Spinal cord (tissue), 10 donors: ENCODE measurements around the gene SLC25A22. TPM values are rescaled to one million over a fixed set of nuclear protein-coding genes. Genes with fewer than 3 reads are reported as not detected.

Experiments used
- DNase-seq, 6 donors: peaks; one replicate each; pipeline versions ENCODE4 v3.0.0 to v3.0.0-alpha.2; 2013 to 2015; ENCODE audit warnings: low spot score in 6 of 6, low read depth in 4 of 6
- H3K27ac ChIP-seq: one replicate; pipeline ENCODE4 v1.5.1; 2013; ENCODE audit warnings: low read depth, low read length, control low read depth
- H3K27me3 ChIP-seq: one replicate; pipeline ENCODE4 v1.6.1; 2013; ENCODE audit warnings: low read length; ENCODE audit not compliant: control insufficient read depth, insufficient read depth
- H3K36me3 ChIP-seq: one replicate; pipeline ENCODE4 v1.6.1; 2013; ENCODE audit warnings: low read length; ENCODE audit not compliant: control insufficient read depth, insufficient read depth
- H3K4me1 ChIP-seq: one replicate; pipeline ENCODE4 v1.6.1; 2013; ENCODE audit warnings: low read length; ENCODE audit not compliant: control insufficient read depth, insufficient read depth
- H3K4me3 ChIP-seq: one replicate; pipeline ENCODE4 v1.5.1; 2013; ENCODE audit warnings: low read depth, low read length, control low read depth
- H3K9me3 ChIP-seq: one replicate; pipeline ENCODE4 v1.6.1; 2013; ENCODE audit warnings: low read length; ENCODE audit not compliant: control insufficient read depth, insufficient read depth
- WGBS: methylation state at CpG from one replicate; pipeline ENCODE4 v1.1.5; 2013; ENCODE audit warnings: missing lambda C conversion rate; ENCODE audit not compliant: insufficient coverage; 5-methylcytosine and 5-hydroxymethylcytosine counted together
- polyA plus RNA-seq, 2 donors: library from polyadenylated mRNA; unstranded; fragments of 120-200 nt; gene quantifications; one replicate each; pipeline ENCODE4 v1.2.1, GENCODE V29; 2013; ENCODE audit not compliant: insufficient read length in 2 of 2
- total RNA-seq, 2 donors: library from RNA; depleted of rRNA in 1 of 2; stranded (reverse); fragments of 120-200 nt in 1 of 2; fragments of >200 nt in 1 of 2; gene quantifications; one replicate each; pipeline versions ENCODE4 v1.2.3 to v1.2.4, GENCODE V29; 2013 to 2014
- donor health status: healthy.

SLC25A22 gene
- total and polyA plus RNA-seq, 4 donors: 17.5 to 69.2 (median 36.3) TPM

DNA sequence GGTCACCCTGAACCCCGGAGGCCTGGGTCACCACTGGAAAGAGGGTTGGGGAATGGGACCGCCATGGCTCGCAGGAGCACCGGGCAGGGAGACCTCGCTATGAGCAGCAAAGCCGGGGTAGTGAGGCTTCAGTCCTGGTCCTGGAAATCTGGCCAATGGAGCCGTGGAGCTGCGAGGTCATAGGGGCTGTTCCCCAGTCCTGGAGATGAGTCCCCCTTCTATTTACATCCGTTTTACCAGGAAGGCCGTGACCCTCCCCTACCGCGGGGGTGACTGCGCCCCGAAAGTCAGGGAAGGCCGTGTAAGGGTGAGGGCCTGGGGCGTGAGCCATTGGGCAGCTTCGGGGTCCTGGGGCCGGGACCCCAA is 6.5 kb upstream of the SLC25A22 start:
- Histone ChIP-seq H3K4me1 (peaks cover 41% of the 10 kb centered on the region), H3K9me3 (no peaks in the 10 kb centered on the region), H3K27me3 (no peaks in the 10 kb centered on the region), H3K36me3 (peaks cover 46% of the 10 kb centered on the region), H3K27ac (peak overlapping the region; percentile 52), H3K4me3 (peak overlapping the region; percentile 70)
- DNase-seq: no peak
- WGBS: 15% methylated on average over 16 of the region's 18 CpGs

DNA sequence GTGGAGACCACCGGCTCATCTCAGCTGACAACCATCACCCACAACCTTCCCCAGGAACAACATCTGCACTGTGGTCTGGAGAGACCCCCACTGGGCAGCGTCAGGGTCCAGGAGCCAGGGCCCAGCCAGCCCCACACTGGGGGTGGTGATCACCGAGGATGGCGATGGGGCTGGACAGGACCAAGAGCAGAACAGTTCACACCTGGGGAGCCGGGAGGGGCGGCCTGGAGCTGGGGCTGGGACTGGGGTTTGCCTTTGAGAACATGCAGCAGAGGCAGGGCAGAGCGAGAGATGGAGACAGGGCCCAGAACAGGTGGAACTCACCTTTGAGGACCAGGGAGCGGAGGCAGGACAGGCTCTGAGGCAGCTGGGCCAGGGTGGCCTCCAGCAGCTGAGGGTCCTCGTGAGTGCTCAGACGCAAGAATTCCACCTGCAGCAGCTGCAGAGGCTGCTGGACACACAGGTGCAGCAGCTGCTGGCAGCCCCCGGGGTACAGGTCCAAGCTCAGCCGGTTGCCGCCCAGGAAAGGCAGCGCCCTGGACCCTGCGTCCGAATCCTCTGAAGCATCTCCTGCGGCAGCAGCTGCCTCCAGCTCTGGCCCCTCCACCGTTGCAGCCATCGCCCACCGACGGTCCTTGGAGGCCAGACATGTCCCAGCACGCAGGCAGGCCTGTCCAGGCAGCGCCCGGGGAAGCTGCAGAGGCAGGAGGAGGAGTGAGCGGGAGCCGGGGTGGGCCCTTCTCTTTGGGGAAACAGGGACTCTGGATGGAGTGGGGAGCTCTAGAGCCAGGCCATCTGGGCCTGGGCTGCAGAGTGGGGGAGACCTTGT is 5.9 kb upstream of the SLC25A22 start:
- peaks cover 52% of the 10 kb centered on the region for H3K36me3 ChIP-seq
- peak overlapping the region; percentile 70 for H3K4me3 ChIP-seq
- H3K4me1 ChIP-seq: peaks cover 39% of the 10 kb centered on the region
- DNase-seq: no peak
- no peaks in the 10 kb centered on the region for H3K9me3 ChIP-seq
- peak overlapping the region; percentile 52 for H3K27ac ChIP-seq
- 56% methylated on average over 25 of the region's 26 CpGs for WGBS
- no peaks in the 10 kb centered on the region for H3K27me3 ChIP-seq

DNA sequence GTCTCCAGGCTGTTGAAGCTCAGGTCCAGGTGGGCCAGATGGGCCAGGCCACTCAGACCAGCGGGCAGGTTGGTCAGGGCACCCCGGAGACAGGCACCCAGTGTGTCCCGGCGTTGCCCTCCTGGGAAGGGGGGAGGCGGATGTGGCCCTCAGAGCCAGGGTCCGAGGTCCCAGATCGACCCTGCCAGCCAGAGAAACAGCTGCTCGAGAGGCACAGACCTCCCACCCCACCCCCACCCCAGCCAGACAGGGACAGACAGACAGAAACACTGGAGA is 5.3 kb upstream of the SLC25A22 start:
- no peak overlapping the region for H3K4me3 ChIP-seq
- peaks cover 55% of the 10 kb centered on the region for H3K36me3 ChIP-seq
- H3K4me1 ChIP-seq: peaks cover 38% of the 10 kb centered on the region
- no peak overlapping the region for H3K27ac ChIP-seq
- H3K27me3 ChIP-seq: no peaks in the 10 kb centered on the region
- no peaks in the 10 kb centered on the region for H3K9me3 ChIP-seq
- no peak for DNase-seq
- 56% methylated on average over 3 of the region's 8 CpGs for WGBS

DNA sequence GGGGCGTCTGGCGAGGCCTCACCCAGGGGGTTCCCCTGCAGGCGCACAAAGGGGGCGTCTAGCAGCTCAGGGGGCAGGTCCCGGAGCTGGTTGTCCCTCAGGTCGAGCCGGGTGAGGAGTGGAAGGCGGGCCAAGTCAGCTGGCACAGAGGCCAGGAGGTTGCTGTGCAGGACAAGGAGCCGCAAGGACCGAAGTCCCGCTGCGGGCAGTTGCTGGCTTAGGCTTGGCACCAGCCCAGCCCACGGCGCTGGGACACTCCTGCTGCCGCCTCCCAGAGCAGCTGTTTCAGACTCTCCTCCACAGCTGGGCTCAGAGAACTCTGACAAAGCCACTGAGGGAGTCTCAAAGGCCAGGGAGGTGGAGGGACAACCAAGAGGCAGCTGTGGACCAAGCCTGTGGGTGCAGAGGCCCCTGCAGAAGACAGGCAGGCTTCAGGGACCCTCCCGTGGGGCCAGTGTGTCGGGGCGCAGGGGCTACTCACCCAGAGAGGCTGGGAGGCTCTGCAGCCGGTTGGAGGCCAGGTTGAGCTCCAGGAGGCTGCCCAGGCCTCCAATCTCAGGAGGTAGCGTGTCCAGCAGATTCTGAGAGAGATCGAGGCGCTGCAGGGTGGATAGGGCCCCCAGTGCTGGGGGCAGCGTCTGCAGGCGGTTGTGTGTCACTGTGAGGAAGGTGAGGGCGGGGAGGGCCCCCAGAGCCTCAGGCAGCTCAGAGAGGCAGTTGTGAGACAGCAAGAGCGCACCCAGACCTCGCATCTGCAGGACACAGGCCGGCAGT is 4.8 kb upstream of the SLC25A22 start:
- Histone ChIP-seq H3K36me3 (peaks cover 55% of the 10 kb centered on the region), H3K4me3 (no peak overlapping the region), H3K27me3 (no peaks in the 10 kb centered on the region), H3K27ac (no peak overlapping the region), H3K9me3 (no peaks in the 10 kb centered on the region), H3K4me1 (peaks cover 37% of the 10 kb centered on the region)
- 93% methylated on average over 28 of the region's 28 CpGs for WGBS
- no peak for DNase-seq

DNA sequence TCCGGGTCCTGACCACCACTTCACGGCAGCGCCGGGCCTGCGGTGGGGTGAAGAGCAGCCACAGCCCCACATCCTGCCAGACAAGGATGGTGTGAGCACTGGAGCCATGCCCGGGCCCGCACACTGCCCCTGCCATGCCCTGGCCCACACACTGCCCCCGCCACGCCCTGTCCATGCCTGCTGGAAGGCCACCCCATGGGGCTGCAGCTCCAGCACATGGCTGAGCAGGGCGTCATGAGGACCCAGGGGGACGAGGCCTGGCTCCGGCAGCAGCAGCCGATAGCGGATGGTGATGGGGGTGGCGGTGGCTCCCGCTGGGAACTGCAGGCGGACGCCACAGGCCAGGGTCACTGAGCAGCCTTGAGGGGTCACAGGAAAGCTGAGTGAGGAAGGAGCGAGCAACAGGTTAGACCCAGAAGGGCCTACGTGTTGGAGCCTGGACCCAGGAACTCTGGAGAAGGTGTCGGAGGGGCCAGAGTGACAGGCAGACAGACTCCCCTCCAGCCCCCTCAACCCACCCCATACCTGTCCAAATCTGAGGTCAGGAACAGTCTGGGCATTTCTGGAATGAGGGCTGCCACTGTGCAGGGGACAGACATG is 4.0 kb upstream of the SLC25A22 start:
- Histone ChIP-seq H3K36me3 (peaks cover 55% of the 10 kb centered on the region), H3K27me3 (no peaks in the 10 kb centered on the region), H3K4me1 (peaks cover 42% of the 10 kb centered on the region), H3K4me3 (no peak overlapping the region), H3K9me3 (no peaks in the 10 kb centered on the region), H3K27ac (no peak overlapping the region)
- 95% methylated on average over 19 of the region's 21 CpGs for WGBS
- no peak for DNase-seq

DNA sequence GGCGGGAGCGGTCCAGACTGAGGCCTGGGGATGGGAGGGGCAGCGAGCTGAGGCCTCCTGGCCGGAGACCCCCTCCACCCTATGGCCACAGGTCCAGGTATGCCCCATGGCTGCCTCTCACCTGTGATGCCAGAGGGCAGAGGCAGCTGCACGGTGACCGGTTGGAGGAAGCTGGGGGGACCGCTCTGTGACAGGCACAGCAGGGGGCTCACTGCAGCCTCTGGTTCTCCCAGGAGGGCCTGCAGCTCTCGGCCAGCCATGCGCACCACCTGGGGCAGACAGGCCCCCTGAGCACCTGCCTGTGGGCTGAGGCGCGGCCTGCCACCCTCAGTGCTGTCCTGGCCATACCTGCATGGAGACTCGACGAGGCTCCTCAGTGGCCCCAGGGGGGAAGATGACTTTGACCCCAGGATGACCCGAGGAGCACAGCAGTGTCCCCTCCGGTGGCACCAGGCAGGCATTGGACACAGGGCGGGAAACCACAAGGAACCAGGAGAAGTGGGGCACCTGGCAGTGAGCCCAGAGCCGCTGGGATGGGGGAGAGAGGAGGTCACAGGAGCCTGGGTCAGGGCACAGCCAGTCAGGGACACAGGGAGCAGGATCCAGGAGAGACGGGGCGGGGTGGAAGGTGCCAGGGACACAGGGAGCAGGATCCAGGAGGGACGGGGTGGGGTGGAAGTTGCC is 3.2 kb upstream of the SLC25A22 start:
- Histone ChIP-seq H3K9me3 (no peaks in the 10 kb centered on the region), H3K27ac (no peak overlapping the region), H3K27me3 (no peaks in the 10 kb centered on the region), H3K36me3 (peaks cover 58% of the 10 kb centered on the region), H3K4me3 (no peak overlapping the region), H3K4me1 (peaks cover 50% of the 10 kb centered on the region)
- DNase-seq: no peak
- 93% methylated on average over 19 of the region's 20 CpGs for WGBS

DNA sequence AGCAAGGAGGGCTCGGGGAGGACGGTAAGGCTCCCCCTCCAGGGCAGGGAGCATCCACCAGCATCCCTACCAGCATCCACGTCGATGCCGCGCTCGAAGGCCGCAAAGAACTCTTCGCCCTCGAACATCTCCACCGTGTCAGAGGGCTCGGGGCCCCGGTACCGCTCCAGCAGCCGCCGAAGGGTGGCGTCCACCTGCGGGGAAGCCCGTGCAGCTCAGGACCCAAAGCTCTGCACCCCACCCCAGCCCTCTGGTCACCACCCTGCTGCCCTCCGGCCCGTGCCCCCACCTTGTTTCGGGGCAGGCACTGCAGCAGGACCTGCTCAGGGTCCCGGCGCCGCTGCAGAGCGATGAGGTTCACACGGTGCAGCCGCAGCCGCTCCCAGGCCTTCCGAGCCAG is 2.4 kb upstream of the SLC25A22 start:
- no peaks in the 10 kb centered on the region for H3K9me3 ChIP-seq
- H3K4me3 ChIP-seq: no peak overlapping the region
- no peak for DNase-seq
- no peaks in the 10 kb centered on the region for H3K27me3 ChIP-seq
- H3K4me1 ChIP-seq: peaks cover 50% of the 10 kb centered on the region
- H3K27ac ChIP-seq: no peak overlapping the region
- peaks cover 58% of the 10 kb centered on the region for H3K36me3 ChIP-seq
- WGBS: 97% methylated on average over 30 of the region's 30 CpGs

DNA sequence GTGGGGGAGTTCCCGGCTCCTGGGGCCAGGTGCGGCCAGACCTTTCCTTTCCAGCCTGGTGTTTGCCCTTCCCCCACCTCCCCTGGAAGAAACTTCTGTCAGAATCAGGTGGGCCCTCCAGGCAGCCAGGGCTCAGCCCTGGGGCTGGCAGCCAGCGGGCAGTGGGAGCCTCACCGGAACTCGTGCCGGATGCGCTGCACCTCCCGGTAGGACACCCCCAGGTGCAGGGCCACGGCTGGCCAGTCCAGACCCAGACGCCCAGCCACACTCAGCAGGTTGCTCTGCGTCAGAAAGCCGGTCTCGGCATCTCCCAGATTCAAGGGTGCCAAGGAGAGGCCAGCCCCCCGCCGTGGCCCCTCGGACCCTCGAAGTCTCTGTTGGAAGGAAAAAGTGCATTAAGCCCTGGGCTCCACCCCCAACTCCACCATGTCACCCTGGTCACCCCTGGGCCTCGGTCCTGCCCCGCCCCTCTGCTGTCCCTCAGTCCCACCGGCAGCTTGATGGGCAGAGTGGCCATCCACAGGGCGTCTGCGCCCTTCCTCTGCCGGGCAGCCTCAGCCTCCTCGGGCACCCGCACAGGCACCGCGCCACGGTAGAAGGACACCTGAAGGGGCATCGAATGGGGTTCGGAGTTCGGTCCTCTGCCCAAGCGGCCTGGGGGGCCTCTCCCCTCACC is 1.7 kb upstream of the SLC25A22 start:
- DNase-seq: no peak
- no peaks in the 10 kb centered on the region for H3K9me3 ChIP-seq
- H3K27ac ChIP-seq: no peak overlapping the region
- H3K4me1 ChIP-seq: peaks cover 53% of the 10 kb centered on the region
- no peak overlapping the region for H3K4me3 ChIP-seq
- WGBS: 95% methylated on average over 31 of the region's 32 CpGs
- H3K27me3 ChIP-seq: no peaks in the 10 kb centered on the region
- H3K36me3 ChIP-seq: peaks cover 65% of the 10 kb centered on the region
